NAMALWA (cell line): ENCODE results near the gene CLDN5.

Source experiments
- DNase-seq: peaks from one replicate; pipeline ENCODE4 v3.0.0-alpha.2; 2015; ENCODE audit warnings: low spot score

CLDN5 gene, protein sequence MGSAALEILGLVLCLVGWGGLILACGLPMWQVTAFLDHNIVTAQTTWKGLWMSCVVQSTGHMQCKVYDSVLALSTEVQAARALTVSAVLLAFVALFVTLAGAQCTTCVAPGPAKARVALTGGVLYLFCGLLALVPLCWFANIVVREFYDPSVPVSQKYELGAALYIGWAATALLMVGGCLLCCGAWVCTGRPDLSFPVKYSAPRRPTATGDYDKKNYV

DNA sequence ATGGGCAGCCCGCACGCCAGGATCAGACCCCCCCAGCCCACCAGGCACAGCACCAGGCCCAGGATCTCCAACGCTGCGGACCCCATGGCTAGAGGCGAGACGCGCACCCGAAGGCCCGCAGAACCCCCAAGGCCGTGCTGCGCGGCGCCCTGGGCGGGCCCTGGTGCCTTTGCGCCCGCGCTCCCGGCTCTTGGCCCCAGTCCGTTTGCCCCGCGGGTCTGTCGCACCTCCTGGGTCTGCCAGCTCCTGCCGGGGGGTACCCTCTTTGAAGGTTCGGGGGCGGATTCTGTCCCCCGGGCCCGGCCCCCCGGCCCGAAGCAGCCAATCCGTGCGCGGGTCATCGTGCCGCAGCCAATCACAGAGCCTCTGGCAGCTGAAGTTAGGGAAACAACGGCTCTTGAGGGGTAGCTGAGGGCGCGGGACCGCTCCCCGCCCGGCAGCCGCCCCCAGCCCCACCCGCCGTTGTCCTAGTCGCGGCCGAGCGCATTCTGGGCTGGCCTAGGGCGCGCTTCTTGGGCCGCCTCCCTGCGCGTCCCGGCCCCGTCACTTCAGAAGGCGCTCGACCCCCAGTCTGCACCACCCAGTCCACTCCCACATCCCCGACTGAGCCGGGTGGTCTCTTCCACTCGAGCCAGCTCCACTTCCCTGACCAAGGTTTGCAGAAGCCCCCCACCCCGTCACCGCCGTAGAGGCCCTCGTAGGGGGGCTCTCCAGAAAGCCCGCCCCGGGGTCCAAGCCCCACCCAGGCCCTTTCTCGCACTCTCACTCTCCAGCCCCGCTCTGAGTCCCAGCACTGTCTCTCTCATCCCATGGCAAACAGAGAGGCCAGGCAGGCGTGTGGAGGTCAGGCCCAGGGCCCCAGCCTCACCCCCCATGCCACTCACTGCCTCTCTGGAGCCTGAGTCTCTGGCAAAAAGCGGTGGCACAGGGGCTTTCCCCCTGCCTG, at the start of gene CLDN5:
Gene CLDN5, minus strand, starts transcription at position 241 of the 946 bp plus-strand sequence. Its CDS starts 155 bp downstream, at position 86.
- DNase-seq = no peak

DNA sequence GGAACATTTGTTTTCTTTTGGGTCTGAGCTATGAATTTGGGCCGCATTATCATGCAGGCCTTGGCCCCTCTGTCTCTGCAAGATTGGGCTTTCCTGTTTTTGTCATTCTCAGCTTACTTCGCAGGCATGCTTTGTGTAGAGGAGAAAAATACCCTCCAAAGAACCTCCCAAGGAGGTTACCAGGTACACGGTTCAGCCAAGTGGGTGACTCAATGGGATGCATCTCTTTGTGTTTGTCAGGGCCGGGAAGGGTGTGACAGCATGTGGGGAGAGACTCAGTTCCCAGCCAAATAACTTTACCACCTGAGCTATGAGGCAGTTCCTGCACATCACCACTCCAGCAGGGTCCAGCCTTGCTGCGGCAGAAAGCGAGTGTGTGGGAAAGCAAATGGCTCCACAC, 47.8 kb upstream of the CLDN5 start:
- DNase-seq = no peak

DNA sequence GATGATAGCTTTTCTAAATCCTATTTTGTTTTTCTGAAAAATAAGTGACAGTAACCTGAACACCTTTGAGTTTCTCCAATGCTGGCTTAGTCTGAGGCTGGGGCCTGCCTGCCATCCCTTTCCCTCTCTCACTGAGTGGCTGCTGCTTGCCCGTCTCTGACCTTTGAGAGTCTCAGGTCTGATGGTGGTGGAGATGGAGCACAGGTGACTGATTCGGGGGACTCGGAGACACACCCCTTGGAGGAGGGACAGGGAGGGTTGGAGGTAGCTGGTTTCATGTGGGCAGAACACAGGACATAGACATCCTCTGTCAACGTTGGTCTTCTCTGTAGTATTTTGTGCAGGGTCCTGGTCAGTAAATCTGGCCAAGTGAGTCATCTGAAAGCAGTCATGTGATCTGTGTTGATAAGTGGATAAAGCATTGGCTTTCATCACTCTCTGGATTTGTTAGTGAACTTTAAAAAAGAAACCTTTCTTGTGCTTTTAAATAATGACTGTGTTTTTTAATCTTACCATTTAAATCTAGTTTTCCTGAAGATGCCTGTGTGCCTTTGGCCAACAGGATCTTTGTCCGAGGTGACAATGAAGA, 47.1 kb upstream of the CLDN5 start:
- no peak for DNase-seq

DNA sequence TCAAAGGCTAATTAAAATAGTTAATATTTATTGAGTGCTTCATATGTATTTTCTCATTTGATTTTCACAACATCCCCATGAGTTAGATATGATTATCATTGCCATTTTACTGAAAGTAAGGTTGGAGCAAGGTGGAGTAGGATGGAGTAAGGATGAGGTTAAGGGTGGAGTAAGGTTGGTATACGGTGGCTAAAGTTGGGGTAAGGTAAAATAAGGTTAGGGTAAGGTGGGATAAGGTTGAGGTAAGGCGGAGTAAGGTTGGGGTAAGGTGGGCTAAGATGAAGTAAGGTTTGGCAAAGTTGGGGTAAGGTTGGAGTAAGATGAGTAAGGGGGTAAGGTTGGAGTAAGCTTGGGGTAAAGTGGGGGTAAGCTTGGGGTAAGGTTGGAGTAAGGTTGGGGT, 45.8 kb upstream of the CLDN5 start:
- DNase-seq = no peak

DNA sequence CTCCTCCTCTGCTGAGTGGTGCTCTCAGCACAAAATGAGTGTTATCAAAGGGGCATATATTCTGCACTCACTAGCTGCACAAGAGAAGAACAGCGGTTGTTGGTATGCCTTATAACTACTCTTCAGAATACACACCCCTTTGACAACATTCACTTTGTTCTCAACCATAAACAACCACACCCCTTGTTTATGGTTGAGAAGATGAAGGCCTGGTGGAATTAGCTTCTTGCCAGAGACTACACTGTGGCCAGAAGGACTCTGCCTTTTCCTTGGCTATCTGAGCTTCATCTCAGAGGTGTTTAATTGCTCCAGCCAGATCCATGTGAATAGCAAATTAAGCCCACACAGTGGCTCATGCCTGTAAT, 45.0 kb upstream of the CLDN5 start:
- DNase-seq = no peak

DNA sequence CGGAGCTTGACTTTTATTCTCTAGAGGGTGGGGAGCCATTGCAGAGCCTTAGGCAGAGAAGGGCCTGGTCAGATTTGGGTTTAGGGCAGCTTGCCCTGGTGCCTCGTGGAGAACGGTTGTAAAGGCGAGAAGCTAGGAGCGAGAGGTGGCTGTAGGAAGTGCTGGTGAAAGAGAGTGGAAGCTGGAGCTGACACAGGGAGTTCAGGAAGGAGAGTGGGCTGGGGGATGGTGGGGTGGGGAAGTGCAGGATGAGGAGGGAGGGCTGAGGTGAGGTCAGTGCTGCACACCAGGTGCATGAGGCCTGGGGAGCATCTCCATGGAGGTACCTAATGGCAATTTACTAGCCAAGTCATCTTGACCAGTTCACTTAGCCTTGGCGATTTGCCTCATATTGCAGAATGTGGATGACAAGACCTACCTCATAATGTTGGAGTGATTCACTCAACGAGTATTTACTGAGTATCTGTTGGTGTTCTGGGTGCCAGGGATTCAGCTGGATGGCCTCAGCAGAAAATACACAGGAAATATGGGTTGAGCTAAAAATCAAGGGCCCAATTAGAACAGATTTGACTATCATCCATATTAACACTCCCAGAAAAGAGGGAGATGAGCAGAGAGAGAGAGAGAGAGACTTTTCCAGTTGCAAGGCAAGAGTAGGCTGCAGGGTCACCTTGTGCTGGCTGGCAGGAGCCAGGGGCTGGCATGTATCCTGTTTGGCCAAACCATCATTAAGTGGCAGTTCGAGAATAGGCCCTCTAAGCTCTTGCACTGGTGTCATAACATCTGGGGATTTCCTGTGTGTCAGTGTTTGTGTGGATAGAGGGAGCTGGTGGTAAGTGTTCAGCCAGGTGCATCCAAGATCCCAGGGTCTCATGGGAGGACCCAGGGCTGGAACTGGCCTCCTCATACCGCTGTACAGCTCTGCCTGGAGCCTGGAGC, 44.4 kb upstream of the CLDN5 start:
- DNase-seq = no peak

DNA sequence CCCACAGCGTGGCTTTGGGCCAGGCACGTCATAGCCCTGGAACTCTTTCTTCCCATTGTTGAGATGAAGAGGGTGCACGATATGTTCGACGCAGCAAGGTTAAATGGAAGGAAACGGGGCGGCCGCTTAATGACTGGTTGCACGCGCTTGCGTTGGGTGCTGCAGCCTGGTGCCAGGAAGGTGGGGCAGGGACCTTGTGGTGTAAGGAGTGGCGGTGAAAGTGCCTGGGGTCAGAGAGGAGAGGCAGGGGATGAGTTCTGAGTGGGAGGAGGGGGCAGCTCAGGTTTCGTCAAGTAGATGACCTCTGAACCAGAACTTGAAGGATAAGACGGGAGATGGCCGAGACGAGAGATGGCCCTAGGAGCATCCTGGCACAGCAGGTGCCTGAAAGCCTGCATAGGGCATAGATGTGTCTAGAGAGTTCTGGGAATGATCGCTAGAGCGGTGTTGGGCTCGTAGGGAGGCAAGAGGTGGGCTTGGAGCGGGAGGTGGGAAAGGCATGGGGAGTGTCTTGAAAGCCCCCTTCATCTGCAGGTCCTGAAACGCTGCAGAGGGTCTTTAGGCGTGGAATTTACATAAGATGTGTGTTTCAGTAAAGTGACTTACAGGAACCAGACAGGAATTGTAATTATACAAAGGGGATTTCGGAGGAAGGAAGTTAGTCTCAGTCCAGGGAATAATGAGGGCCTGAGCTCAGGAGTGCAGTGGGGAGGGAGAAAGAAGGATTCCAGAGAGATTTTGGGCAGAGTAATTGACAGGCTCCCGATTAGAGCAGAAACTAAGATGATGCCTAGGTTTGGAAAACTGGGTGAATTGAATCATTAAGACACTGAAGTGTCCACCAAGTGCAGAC, 43.2 kb upstream of the CLDN5 start:
- no peak for DNase-seq

DNA sequence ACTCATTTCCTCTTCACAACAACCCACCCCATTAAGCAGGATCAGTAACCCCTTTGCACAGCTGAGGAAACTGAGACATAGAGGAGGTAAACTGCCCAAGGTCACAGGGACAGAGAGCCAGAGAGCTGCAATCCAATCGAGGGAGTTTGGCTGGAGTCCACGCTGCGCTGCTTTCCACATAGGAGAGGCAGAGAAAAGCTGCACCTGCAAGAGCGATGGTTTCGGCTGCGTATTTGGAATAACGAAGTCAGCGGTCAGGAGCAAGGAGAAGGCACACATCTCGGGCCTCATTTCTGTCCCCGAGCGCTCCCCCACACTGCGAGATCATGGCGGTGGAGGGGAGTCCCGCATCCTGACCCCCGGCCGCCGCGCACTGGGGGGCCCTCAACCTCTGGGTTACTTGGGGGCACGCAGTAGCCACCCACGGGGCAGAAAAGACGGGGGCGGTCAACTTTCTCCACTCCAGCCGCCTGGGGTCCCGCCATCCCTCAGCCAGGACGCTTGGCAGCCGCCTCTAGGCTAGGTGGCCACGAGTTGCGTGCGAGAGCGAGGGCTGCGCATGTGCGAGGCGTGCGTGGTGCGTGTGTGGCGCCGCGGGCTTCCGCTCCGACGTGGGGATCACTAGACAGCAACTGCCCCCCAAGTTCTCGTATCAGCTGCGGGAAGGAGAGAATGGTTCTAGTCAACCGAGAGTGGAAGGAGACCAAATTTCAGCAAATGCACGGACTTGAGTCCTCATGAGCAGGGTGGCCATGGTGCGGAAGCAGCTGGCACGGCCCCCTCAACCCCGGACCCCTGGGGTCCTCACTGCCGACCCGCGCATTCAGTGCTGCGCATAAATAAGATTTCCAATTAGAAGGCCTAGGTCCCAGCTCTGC, 42.3 kb upstream of the CLDN5 start:
- DNase-seq = no peak

DNA sequence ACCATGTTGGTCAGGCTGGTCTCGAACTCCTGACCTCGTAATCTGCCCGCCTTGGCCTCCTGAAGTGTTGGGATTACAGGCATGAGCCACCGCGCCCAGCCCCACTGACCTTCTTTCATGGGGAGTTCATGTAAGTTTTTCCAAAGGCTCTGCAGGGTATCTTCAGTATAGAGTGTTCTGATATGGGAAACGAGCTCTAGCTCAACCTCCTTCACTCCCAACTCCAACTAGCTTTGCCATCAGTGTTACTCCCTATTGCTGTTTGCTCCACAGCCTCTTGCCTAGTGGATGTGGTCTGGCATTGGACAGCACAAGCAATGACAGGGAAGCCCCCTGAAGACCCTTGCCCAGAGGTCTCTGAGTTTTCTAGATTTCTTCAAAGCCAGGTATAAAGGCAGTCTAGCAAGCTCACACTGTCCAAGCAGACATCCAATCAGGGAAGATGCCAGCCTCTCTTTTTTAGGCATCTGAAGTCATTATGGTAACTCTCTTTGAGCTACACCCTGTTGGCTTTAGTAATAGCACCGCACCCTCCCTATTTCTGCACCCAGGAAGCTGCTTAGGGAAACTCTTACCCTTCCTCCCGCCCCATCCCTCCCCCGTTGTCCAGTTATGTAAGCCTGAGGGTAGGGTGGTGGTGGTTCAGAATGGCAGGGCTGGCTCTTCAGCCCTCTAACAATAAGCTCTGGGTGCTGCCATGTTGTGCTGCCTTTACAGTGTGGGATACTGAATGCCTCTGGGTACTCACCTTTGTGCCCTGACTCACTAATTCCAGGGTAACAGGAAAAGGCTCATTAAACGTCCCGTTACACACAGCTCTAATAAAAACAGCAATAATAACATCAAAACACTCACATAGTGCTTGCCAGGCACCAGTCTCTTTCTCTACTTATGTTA, 41.4 kb upstream of the CLDN5 start:
- no peak for DNase-seq

DNA sequence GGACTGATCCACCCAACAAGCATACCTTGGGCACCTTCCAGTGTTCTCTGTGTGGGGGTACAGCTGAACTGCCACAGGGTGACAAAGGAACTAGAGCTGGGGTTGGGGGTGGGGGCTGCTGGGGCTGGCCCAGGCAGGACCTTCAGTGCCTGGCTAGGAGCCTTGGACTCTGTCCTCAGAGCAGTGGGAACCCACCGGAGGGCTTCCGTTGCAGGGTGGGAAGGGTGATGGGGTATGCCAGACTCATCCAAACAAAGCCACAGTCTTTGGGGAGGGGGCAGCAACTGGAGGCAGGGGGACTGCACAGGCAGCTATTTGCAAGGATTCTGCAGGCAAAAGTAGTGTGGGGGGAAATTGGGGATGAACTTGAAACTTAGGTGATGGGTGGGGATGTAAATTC, 35.7 kb upstream of the CLDN5 start:
- DNase-seq = no peak

DNA sequence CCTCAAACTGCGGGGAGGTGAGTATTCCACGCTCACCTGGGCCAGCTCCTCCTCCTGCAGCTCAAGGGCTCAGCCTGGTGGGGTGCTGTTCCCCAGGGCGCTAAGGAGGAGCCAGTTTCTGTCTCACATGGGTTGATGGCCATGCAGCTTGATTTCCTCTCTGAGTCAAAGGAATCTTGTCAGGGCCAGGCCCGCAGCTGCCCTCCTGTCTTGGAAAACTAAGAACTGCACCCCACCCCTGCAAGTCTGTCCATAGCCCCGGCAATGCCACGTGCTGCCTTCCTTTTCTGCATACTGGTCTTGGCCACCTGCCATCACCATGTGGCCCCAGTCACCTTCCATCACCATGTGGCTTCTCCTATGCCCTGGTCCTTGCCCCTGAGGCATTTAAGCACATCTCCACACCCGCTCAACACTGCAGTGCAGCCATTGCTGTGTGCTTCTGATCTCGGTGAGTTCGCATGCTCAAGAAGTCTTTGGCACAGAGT, 35.2 kb upstream of the CLDN5 start:
- no peak for DNase-seq

DNA sequence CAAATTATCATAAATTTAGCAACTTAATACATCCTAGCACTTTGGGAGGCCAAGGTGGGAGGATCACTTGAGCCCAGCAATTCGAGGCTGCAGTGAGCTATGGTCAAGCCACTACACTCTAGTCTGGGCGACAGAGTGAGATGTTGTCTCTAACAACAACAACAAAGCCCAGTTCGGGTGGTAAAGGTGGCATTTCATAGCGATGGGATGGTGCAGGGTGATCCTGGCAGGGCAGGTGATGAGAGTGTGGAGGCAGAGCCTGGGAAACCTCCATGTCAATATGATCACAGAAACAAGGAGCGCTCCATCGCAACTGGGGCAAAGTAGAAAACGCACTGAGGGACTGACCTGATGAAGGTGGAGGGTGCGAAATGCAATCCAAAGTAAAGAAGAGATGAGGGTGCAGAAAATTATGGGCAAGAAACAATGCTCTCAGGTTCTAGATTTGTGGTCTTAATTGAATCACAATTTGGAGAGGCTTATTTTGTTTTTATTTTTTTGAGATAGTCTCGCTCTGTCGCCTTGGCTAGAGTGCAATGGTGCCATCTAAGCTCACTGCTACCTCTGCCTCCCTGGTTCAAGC, 32.8 kb upstream of the CLDN5 start:
- DNase-seq = no peak

DNA sequence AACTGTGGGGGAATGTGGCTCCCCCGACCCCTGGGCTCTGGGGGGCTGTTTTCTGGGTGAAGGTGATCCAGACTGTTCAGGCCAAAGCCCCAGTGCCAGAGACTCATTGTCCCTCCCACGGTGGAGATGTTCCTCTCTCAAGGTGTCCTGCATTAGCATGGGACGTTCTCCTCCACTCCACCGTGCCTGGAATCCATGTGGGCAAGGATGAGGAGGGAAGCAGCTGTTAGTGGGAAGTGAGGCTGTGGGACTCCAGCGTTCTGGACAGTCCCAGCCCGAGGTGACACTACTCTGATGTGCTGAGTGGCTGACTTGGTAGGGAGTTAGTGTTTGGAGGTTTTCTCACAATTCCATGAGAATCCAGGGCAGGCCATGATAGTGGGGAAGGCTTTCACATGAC, 31.4 kb upstream of the CLDN5 start:
- DNase-seq = no peak

DNA sequence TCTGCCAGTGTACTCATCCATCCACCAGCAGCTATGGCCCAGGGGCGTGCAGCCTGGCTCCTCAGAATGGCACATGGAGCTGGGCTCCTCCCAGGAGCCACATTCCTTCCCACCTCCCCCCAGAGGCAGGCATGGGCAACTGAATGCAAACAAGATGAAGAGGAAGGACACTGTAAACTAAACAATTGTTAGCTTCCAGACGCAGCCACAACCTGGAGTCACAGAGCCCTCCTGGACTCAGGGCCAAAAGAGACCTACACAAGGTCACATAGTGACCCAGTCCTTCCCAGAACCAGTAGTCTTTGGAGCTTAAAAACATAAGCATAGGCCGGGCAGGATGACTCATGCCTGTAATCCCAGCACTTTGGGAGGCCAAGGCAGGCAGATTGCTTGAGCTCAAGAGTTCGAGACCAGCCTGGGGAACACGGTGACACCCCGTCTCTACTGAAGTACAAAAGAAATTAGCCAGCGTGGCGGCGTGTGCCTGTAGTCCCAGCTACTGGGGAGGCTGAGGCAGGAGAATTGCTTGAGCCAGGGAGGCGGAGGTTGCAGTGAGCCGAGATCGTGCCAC, 30.7 kb upstream of the CLDN5 start:
- no peak for DNase-seq

DNA sequence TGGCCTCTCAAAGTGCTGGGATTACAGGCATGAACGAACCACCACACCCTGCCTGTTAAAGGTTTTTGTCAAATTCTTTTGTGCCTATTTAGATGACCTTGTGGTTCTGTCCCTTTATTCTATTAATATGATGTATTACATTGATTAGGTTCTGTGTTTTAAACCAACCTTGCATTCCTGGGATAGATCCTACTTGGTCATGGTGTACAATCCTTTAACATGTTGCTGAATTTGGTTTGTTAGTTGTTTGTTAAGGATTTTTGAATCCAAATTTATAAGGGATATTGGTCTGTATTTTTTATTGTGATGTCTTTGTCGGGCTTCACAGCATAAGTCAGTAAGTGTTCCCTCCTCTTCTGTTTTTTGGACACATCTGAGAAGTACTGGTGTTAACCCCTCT, 29.0 kb upstream of the CLDN5 start:
- no peak for DNase-seq

DNA sequence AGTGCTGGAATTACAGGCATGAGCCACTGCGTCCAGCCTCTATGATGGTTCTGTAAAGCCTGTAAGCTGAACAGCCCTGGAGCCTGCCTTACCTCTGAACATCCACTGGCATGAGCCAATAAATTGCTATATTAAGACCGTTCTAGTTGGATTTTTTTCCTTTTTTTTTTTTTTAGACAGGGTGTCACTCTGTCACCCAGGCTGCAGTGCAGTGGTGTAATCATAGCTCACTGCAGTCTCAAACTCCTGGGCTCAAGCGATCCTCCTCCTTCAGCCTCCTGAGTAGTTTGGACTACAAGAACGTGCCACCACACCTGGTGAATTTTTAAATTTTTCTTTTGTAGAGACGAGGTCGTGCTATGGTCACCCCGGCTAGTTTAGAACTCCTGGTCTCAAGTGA, 26.2 kb upstream of the CLDN5 start:
- no peak for DNase-seq

DNA sequence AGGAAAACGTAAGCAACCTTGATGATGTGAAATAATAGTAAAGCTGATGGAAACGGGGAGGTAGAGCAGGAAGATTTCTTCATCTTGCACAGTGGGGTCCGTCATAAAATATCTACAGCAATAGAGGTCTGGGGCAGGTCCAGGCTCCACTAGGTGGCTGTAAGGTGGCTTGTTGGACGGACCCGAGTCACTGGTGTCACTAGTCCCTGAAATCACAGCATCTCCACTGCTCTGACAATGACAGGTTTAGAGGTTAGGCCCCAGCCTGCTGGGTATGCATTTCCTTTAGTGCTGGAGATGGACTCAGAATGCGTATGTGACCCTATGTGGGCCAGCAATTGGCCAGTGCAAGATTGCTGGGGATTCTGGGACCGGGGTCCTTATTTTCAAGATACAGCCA, 25.2 kb upstream of the CLDN5 start:
- DNase-seq = no peak

DNA sequence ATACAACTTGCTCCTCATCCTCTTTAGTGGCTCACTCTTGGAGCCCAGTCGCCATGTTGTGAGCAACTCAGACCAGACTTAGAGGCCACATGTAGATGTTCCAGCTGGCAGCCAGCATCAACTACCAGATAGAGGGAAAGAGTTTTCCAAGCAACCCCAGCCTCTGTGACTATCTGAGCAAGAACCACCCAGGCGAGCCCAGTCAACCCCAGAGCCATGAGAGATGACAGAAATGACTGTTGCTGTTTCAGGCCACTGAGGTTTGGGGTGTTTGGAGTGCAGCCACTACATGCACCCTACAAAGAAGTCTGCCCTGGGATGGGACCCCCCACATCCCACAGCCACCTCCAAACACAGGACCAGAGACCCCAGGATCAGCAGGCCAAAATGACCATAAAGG, 24.8 kb upstream of the CLDN5 start:
- no peak for DNase-seq
